ENCODE data around the gene DOK4. TPM values are rescaled to one million over a fixed set of nuclear protein-coding genes. Genes with fewer than 3 reads are reported as not detected.

The DOK4 gene
- total RNA-seq (10 to 100 TPM in 2 of 10 donors, 1 to 10 TPM in 8; 3.6 to 10.7 (median 8.0) TPM), polyA plus RNA-seq (1 to 10 TPM; 5.9 to 9.1 TPM)
- long read RNA-seq, donor 1, transcript DOK4-201 (9 exons, 2,772 nt) = major isoform, 5 of 18 reads
- long read RNA-seq, donor 1, partial matches to known transcripts = 3 of 18 reads
- long read RNA-seq, donor 1, other reads (novel, unspliced or antisense) = 7 of 18 reads
- long read RNA-seq, donor 2, transcript DOK4-201 (9 exons, 2,772 nt) = major isoform, 8 of 22 reads
- long read RNA-seq, donor 2, partial matches to known transcripts = 5 of 22 reads
- long read RNA-seq, donor 2, other reads (novel, unspliced or antisense) = 6 of 22 reads
- long read RNA-seq, donor 3, partial matches to known transcripts = 2 of 11 reads
- long read RNA-seq, donor 3, other reads (novel, unspliced or antisense) = 5 of 11 reads

DNA sequence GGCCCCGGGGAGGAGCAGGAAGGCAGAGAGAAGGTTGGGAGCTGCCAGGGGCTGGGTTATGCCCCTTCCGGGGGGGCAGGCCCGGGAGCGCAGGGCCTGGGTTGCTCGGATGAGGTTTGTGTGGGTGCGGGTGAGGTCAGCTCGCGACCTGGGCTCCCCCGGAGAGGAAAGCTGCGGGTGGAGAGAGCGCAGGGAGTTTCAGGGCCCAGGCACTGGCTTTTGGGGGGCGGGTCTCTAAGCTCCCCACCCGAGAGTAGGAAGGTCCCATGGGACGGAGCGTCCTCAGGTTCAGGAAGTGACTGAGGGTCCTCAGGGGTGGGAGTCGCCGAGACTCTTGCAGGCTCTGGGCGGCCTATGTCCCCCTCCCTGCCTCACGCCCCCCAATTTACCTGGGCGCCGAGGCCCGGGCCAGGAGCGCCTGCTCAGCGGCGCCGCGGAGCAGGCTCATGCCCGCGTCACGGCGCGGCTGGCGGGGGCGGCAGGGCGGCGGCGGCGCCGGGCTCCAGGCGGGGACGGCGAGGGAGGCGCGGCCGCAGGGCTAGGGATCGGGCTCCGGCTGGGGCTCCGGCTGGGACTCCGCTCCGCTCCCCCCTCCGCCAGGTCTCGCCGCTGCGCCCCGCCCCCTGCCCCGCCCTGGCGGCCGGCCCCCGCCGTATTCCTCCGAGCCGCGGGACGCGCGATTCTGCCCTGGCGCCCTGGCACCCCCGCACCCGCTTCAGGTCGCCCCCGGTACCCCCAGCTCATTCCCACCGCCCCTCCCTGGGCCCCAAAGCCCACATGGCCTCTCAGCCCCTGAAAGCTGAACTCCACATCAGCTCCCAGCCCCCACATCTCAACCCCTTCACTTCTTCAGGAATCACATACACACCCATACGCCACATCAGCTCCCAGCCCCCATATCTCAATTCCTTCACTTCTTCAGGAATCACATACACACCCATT, at the start of gene DOK4:
TSS of gene DOK4 (minus strand) at position 578 of the 942 bp plus-strand sequence. CDS start 6,986 bp downstream, outside the sequence.
- 1 to 2% methylated on average over 27 to 72 of the region's 73 CpGs for WGBS, 2 donors
- TF ChIP-seq, protein P1, sequence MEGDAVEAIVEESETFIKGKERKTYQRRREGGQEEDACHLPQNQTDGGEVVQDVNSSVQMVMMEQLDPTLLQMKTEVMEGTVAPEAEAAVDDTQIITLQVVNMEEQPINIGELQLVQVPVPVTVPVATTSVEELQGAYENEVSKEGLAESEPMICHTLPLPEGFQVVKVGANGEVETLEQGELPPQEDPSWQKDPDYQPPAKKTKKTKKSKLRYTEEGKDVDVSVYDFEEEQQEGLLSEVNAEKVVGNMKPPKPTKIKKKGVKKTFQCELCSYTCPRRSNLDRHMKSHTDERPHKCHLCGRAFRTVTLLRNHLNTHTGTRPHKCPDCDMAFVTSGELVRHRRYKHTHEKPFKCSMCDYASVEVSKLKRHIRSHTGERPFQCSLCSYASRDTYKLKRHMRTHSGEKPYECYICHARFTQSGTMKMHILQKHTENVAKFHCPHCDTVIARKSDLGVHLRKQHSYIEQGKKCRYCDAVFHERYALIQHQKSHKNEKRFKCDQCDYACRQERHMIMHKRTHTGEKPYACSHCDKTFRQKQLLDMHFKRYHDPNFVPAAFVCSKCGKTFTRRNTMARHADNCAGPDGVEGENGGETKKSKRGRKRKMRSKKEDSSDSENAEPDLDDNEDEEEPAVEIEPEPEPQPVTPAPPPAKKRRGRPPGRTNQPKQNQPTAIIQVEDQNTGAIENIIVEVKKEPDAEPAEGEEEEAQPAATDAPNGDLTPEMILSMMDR (IDR thresholded peaks at IDR 0.05) = no peak
- Histone ChIP-seq H3K4me3 (peak within 1 kb of the TSS; percentile 58 to 90 (median 82)), H3K4me1 (peaks cover 5 to 26% (median 21%) of the 10 kb centered on the region in 9 donors), H3K27me3 (peaks cover 0 to 7% (median 0%) of the 10 kb centered on the region in 7 donors), H3K9me3 (no peaks in the 10 kb centered on the region), H3K36me3 (no peaks in the 10 kb centered on the region), H3K27ac (peak within 1 kb of the TSS in 9 of 10 donors; percentile 40 to 84 (median 77))
- ATAC-seq = peak; percentile 89 to 97 (median 94)
- peak; percentile 80 to 87 for DNase-seq
- intact Hi-C loops (cut with DNase I) = loop anchor here in 1 of 10 donors (5.0 kb wide), 1 partner anchor 46 kb away; no protein-coding TSS in a partner anchor

DNA sequence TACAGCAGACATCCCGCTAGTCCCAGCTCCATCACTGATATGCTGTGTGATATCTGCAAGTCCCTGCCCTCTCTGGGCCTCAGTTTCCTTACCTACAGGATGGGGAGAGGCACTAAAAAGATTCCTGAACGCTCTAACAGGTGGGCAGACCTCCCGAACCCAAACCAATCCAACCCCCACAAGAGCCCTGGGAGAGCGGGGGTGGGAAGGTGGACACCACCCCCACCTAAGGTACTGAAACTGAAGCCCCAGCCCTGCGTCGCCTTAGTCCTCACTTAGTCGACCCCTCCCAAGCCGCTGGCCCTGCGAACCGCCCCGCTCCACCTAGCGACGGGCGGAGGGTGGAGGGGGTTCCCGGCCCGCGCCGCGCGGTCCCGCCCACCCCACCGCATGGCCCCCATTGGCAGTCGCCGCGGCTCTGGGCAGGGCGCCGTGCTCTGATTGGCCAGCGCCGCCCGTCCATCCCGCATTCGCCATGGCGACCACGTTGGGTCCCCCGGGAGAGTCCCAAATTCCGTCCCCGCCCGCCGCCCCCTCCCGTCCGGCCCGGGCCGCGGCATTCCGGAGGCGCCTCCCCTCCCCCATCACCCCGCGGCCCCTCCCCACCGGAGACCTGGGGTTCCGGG, 49.5 kb upstream of the DOK4 start:
- TF ChIP-seq, protein P1 (IDR thresholded peaks at IDR 0.05) = peak in 8 of 9 donors; percentile 7 to 53 (median 32)
- intact Hi-C loops (cut with DNase I) = loop anchor here in 1 of 10 donors (5.0 kb wide), 1 partner anchor 233 kb away; no protein-coding TSS in a partner anchor
- peak overlapping the region; percentile 74 to 98 (median 90) for H3K4me3 ChIP-seq
- DNase-seq (peak; percentile 96), ATAC-seq (peak; percentile 95 to 97 (median 96))
- H3K9me3 ChIP-seq = no peaks in the 10 kb centered on the region
- peaks cover 7 to 68% (median 40%) of the 10 kb centered on the region in 9 donors for H3K4me1 ChIP-seq
- H3K27me3 ChIP-seq = peaks cover 0 to 52% (median 0%) of the 10 kb centered on the region in 7 donors
- no peaks in the 10 kb centered on the region for H3K36me3 ChIP-seq
- WGBS, 2 donors = 1% methylated on average over 43 to 50 of the region's 50 CpGs
- H3K27ac ChIP-seq = peak overlapping the region; percentile 77 to 98 (median 94)

- peaks cover 0 to 55% (median 0%) of the 10 kb centered on the region in 7 donors for H3K27me3 ChIP-seq
- no peaks in the 10 kb centered on the region for H3K36me3 ChIP-seq
- peak overlapping the region in 9 of 10 donors; percentile 74 to 98 (median 91) for H3K4me3 ChIP-seq
- H3K27ac ChIP-seq = peak overlapping the region; percentile 16 to 98 (median 94)
- intact Hi-C loops (cut with DNase I) = loop anchor here in 1 of 10 donors (5.0 kb wide), 2 partner anchors 48 to 233 kb away; partner anchors contain the start of gene DOK4
- H3K9me3 ChIP-seq = no peaks in the 10 kb centered on the region
- H3K4me1 ChIP-seq = peaks cover 7 to 75% (median 45%) of the 10 kb centered on the region in 9 donors
- ATAC-seq (no peak), DNase-seq (peak in 1 of 2 donors; percentile 38)
- 55 to 62% methylated on average over 13 of the region's 13 CpGs for whole genome bisulfite sequencing, 2 donors
- TF ChIP-seq, protein P1 (IDR thresholded peaks at IDR 0.05) = no peak
Measured at GRCh38 chr16:57534881-57535658, 48.8 kb upstream of the DOK4 start.

All from heart right ventricle (tissue), 16 donors.